Naive thymus-derived CD8-positive, alpha-beta T cell (primary cell): ENCODE data around the gene NGRN. TPM values are rescaled to one million over a fixed set of nuclear protein-coding genes. Genes with fewer than 3 reads are reported as not detected.
A peak's percentile ranks its signal among the peaks of the same experiment; 100 is the strongest.

Experiments
- ATAC-seq, 2 donors: fragments of 150-1000 bp; cut with Tn5 transposase in 1 of 2; sonication (Bioruptor Pico), chemical (Tn5 transposase) in 1 of 2; 1 replicate in 1 of 2; 2 replicates in 1 of 2; pipeline ENCODE4 v1.10.0; 2021; ENCODE audit warnings: mild to moderate bottlenecking in 2 of 2, moderate library complexity in 2 of 2
- POLR2A ChIA-PET: fragments of 350-600 bp; sonication (Branson Sonifier 250); formaldehyde crosslinking; loops from one replicate; lab custom pipeline; 2021; ENCODE audit warnings: antibody characterized with exemption; lab: Charles Lee
- DNase-seq, 10 donors: peaks; one replicate each; pipeline versions ENCODE4 v3.0.0 to v3.0.0-alpha.2; 2020 to 2022
- H3K27ac Mint-ChIP-seq, 10 donors: one replicate each; pipeline ENCODE4 v1.8.0; 2020 to 2022; ENCODE audit warnings: mild to moderate bottlenecking in 10 of 10, mixed read lengths in 10 of 10, moderate library complexity in 4 of 10, inconsistent platforms in 1 of 10
- H3K27me3 Mint-ChIP-seq, 5 donors: one replicate each; pipeline ENCODE4 v1.8.0; 2021 to 2022; ENCODE audit warnings: mixed read lengths in 5 of 5
- H3K36me3 Mint-ChIP-seq, 3 donors: one replicate each; pipeline ENCODE4 v1.8.0; 2020 to 2022; ENCODE audit warnings: mixed read lengths in 3 of 3, mild to moderate bottlenecking in 2 of 3, inconsistent platforms in 1 of 3
- H3K4me1 Mint-ChIP-seq, 4 donors: one replicate each; pipeline ENCODE4 v1.8.0; 2021 to 2022; ENCODE audit warnings: mixed read lengths in 4 of 4
- H3K4me3 Mint-ChIP-seq, 10 donors: one replicate each; pipeline ENCODE4 v1.8.0; 2020 to 2022; ENCODE audit warnings: mild to moderate bottlenecking in 10 of 10, mixed read lengths in 10 of 10, moderate library complexity in 6 of 10, inconsistent platforms in 1 of 10
- H3K9me3 Mint-ChIP-seq, 9 donors: one replicate each; pipeline ENCODE4 v1.8.0; 2020 to 2022; ENCODE audit warnings: mixed read lengths in 9 of 9, mild to moderate bottlenecking in 3 of 9, inconsistent platforms in 1 of 9, moderate library complexity in 1 of 9
- polyA plus RNA-seq, 3 donors: library from polyadenylated mRNA; unstranded; fragments of 300-500 nt; fragmentation: Illumina TruSeq; gene quantifications; one replicate each; pipeline ENCODE4 v1.2.3, GENCODE V29; 2021
- total RNA-seq, 8 experiments: library from RNA in 2 of 8; stranded (reverse) in 2 of 8; gene quantifications; one replicate each; pipeline ENCODE4 v1.2.3 and lab custom pipeline; 2021 to 2026

The NGRN gene
- total and polyA plus RNA-seq, 5 experiments from 2014 or later, result 25.9 to 53.3 (median 42.9) TPM

DNA sequence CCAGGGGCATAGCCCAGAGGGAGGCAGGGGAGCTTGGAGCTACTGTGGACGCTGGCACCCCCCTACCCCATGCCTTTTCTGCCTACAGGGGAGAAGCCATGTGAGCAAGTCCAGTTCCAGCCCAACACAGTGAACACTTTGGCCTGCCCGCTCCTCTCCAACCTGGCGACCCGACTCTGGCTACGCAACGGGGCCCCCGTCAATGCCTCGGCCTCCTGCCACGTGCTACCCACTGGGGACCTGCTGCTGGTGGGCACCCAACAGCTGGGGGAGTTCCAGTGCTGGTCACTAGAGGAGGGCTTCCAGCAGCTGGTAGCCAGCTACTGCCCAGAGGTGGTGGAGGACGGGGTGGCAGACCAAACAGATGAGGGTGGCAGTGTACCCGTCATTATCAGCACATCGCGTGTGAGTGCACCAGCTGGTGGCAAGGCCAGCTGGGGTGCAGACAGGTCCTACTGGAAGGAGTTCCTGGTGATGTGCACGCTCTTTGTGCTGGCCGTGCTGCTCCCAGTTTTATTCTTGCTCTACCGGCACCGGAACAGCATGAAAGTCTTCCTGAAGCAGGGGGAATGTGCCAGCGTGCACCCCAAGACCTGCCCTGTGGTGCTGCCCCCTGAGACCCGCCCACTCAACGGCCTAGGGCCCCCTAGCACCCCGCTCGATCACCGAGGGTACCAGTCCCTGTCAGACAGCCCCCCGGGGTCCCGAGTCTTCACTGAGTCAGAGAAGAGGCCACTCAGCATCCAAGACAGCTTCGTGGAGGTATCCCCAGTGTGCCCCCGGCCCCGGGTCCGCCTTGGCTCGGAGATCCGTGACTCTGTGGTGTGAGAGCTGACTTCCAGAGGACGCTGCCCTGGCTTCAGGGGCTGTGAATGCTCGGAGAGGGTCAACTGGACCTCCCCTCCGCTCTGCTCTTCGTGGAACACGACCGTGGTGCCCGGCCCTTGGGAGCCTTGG, 37.4 kb upstream of the NGRN start:
- DNase-seq (no peak), ATAC-seq (no peak)
- Mint-ChIP-seq H3K36me3 (peaks cover 0 to 35% (median 5%) of the 10 kb centered on the region in 3 donors), H3K4me1 (peaks cover 18 to 49% (median 44%) of the 10 kb centered on the region in 4 donors), H3K27ac (peak overlapping the region in 9 of 10 donors; percentile 34 to 100 (median 97)), H3K9me3 (no peaks in the 10 kb centered on the region), H3K4me3 (no peak overlapping the region), H3K27me3 (no peaks in the 10 kb centered on the region)
- POLR2A ChIA-PET, result interaction anchor here (0.7 kb wide), 1 partner anchor 35 kb away, joined by 4 read pairs; no protein-coding TSS in a partner anchor

GRCh38 chr15:90228960-90229359, 36.5 kb upstream of the NGRN start:
- peak overlapping the region in 3 of 10 donors; percentile 2 to 83 (median 20) for H3K4me3 Mint-ChIP-seq
- ATAC-seq (no peak), DNase-seq (no peak)
- POLR2A ChIA-PET, result no interaction called here
- H3K36me3 Mint-ChIP-seq, result peaks cover 0 to 34% (median 5%) of the 10 kb centered on the region in 3 donors
- no peaks in the 10 kb centered on the region for H3K27me3 Mint-ChIP-seq
- H3K27ac Mint-ChIP-seq, result peak overlapping the region; percentile 84 to 100 (median 99)
- peaks cover 18 to 49% (median 45%) of the 10 kb centered on the region in 4 donors for H3K4me1 Mint-ChIP-seq
- H3K9me3 Mint-ChIP-seq, result no peaks in the 10 kb centered on the region

DNA sequence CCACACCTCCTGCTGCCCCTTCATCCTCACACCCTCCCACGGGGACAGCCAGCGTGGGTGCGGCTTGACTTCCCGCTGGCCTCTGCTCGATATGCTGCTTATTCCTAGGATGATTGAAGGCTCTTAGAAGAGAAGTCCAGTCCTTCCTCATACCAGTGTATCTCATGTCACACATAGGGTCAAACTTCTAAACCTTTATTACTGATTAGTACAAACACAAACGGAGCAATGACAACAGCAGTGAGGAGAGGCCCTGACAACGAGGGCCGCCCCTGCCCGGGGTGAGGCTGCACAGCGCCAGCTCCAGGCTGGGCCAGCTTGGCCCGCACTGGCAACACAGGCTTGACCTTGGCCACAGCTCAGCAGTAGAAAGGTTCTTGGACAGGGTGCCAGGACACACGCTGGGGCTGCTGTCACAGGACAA, 35.4 kb upstream of the NGRN start:
- POLR2A ChIA-PET, result interaction anchor here (0.5 to 4.7 kb wide), 6 partner anchors 9 to 54 kb away, joined by 4 to 84 read pairs (median 10); partner anchors contain the start of genes NGRN and SEMA4B
- Mint-ChIP-seq H3K27ac (peak overlapping the region; percentile 97 to 100 (median 99)), H3K4me1 (peaks cover 23 to 58% (median 54%) of the 10 kb centered on the region in 4 donors), H3K4me3 (peak overlapping the region in 9 of 10 donors; percentile 43 to 97 (median 92)), H3K27me3 (no peaks in the 10 kb centered on the region), H3K36me3 (peaks cover 0 to 30% (median 5%) of the 10 kb centered on the region in 3 donors), H3K9me3 (no peaks in the 10 kb centered on the region)
- no peak for ATAC-seq
- no peak for DNase-seq

GRCh38 chr15:90230610-90231009, 34.9 kb upstream of the NGRN start:
- peak overlapping the region; percentile 97 to 100 (median 99) for H3K27ac Mint-ChIP-seq
- no peaks in the 10 kb centered on the region for H3K9me3 Mint-ChIP-seq
- peaks cover 24 to 60% (median 56%) of the 10 kb centered on the region in 4 donors for H3K4me1 Mint-ChIP-seq
- POLR2A ChIA-PET, result interaction anchor here (0.8 to 4.7 kb wide), 12 partner anchors 9 to 701 kb away, joined by 3 to 84 read pairs (median 8); partner anchors contain the start of genes IDH2, NGRN and SEMA4B
- DNase-seq (no peak), ATAC-seq (no peak)
- peaks cover 0 to 30% (median 5%) of the 10 kb centered on the region in 3 donors for H3K36me3 Mint-ChIP-seq
- no peaks in the 10 kb centered on the region for H3K27me3 Mint-ChIP-seq
- peak overlapping the region; percentile 83 to 97 (median 93) for H3K4me3 Mint-ChIP-seq

- Mint-ChIP-seq H3K4me3 (peak overlapping the region; percentile 83 to 97 (median 93)), H3K27me3 (no peaks in the 10 kb centered on the region), H3K36me3 (peaks cover 0 to 29% (median 8%) of the 10 kb centered on the region in 3 donors), H3K4me1 (peaks cover 24 to 67% (median 56%) of the 10 kb centered on the region in 4 donors), H3K9me3 (no peaks in the 10 kb centered on the region), H3K27ac (peak overlapping the region; percentile 97 to 100 (median 99))
- POLR2A ChIA-PET, result interaction anchor here (0.5 to 4.7 kb wide), 16 partner anchors 10 to 700 kb away, joined by 3 to 84 read pairs (median 4); partner anchors contain the start of genes IDH2, NGRN and SEMA4B
- DNase-seq, result peak; percentile 62 to 92 (median 86)
- ATAC-seq, result peak; percentile 63 to 74
Measured at GRCh38 chr15:90231028-90232017, 34.1 kb upstream of the NGRN start.

DNA sequence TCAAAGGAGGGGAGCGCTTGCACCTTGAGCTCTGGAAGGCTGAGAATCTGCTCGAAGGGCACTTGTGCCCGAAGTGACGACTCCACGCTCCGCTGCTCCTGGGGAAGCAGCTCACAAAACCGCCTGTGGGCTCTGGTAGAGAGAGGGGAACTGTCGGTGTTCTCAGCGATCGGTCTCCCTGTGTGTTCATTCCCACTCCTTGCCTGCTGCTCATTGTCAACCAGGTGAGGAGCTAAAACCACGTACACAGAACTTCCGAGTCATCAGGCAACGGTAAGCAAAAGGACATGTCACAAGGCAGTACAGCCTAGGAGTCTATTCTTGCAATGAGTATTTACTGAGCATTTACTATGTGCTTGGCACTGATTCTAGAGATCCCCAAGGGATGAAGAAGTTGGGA, 33.3 kb upstream of the NGRN start:
- peaks cover 24 to 65% (median 56%) of the 10 kb centered on the region in 4 donors for H3K4me1 Mint-ChIP-seq
- no peak for ATAC-seq
- no peaks in the 10 kb centered on the region for H3K9me3 Mint-ChIP-seq
- H3K36me3 Mint-ChIP-seq, result peaks cover 0 to 35% (median 9%) of the 10 kb centered on the region in 3 donors
- peak overlapping the region; percentile 83 to 97 (median 92) for H3K4me3 Mint-ChIP-seq
- no peaks in the 10 kb centered on the region for H3K27me3 Mint-ChIP-seq
- POLR2A ChIA-PET, result interaction anchor here (0.5 to 4.7 kb wide), 13 partner anchors 11 to 338 kb away, joined by 3 to 84 read pairs (median 6); partner anchors contain the start of genes NGRN and SEMA4B
- peak overlapping the region; percentile 97 to 100 (median 99) for H3K27ac Mint-ChIP-seq
- DNase-seq, result no peak

DNA sequence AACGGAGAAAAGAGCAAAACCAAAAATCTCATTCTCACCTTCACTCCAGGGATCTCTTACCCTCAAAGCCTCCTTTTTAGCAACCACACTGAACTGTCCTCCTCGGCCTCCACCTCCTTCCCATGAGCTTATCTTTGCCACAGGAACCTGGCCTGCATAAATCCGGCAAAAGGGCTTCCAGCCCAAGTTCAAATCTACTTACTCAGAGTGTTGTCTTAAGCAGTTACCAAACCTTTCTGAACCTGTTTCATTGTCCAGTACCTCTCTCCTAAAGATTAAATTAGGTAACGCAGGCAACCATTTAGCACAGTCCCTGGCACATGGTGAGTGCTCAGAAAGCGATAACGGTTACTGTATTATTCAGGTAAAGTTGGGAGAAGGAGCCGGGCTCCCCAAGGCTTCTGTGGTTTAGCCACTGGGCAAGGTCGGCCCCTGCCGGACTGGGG, 32.5 kb upstream of the NGRN start:
- POLR2A ChIA-PET, result interaction anchor here (0.5 to 4.7 kb wide), 21 partner anchors 12 to 702 kb away, joined by 3 to 84 read pairs (median 5); partner anchors contain the start of genes IDH2, NGRN, SEMA4B and TTLL13
- Mint-ChIP-seq H3K36me3 (peaks cover 0 to 40% (median 9%) of the 10 kb centered on the region in 3 donors), H3K9me3 (no peaks in the 10 kb centered on the region), H3K27ac (peak overlapping the region; percentile 97 to 100 (median 99)), H3K27me3 (no peaks in the 10 kb centered on the region), H3K4me1 (peaks cover 24 to 64% (median 55%) of the 10 kb centered on the region in 4 donors), H3K4me3 (peak overlapping the region; percentile 83 to 97 (median 92))
- ATAC-seq (no peak), DNase-seq (peak in 1 of 10 donors; percentile 43)

DNA sequence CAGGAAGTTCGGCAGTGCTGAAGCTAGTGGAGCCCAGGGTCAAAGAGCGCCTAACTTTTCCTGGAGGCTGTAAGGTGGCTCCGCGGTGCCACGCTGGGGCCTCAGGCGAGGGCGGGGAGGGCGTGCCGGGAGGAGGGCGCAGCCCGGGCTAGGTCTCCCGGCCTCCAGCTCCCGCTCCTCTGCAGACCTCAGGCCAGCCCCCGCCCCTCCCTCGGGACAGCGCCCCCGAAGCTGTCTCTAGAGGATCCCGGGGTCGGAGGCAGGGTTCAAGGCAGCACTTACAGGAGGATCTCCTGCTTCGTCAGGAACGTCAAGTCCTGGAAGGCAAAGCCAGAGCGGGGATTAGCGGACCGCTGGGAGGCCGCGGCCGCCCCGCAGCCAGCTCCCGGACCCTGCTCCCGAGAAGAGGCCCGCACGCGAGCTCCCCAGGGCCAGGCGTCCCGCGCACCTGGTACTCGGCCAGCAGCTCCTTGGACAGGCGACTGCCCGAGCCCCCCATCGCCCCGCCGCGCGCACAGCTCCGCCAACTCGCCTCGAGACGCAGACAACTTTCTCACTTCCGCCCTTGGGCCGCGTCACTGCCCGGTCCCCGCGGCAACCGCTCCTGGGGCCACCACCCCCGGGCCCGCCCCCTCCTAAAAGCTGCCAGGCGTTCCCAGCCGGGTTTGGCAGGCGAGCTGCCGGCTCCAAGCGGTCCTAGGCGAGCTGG, 31.9 kb upstream of the NGRN start, which contains the start of gene CIB1:
Gene CIB1 (minus strand): TSS at position 555 of the 709 bp plus-strand sequence. CDS start 56 bp downstream, at position 499.
- POLR2A ChIA-PET, result interaction anchor here (0.5 to 4.7 kb wide), 27 partner anchors 8 to 793 kb away, joined by 3 to 84 read pairs (median 5); partner anchors contain the start of genes IDH2, IQGAP1, NGRN and SEMA4B
- Mint-ChIP-seq H3K36me3 (peaks cover 0 to 46% (median 14%) of the 10 kb centered on the region in 3 donors), H3K27ac (peak within 1 kb of the TSS; percentile 97 to 100 (median 99)), H3K4me3 (peak within 1 kb of the TSS; percentile 83 to 97 (median 92)), H3K4me1 (peaks cover 26 to 68% (median 55%) of the 10 kb centered on the region in 4 donors), H3K27me3 (no peaks in the 10 kb centered on the region), H3K9me3 (no peaks in the 10 kb centered on the region)
- ATAC-seq (peak; percentile 74 to 78), DNase-seq (peak; percentile 40 to 98 (median 95))

DNA sequence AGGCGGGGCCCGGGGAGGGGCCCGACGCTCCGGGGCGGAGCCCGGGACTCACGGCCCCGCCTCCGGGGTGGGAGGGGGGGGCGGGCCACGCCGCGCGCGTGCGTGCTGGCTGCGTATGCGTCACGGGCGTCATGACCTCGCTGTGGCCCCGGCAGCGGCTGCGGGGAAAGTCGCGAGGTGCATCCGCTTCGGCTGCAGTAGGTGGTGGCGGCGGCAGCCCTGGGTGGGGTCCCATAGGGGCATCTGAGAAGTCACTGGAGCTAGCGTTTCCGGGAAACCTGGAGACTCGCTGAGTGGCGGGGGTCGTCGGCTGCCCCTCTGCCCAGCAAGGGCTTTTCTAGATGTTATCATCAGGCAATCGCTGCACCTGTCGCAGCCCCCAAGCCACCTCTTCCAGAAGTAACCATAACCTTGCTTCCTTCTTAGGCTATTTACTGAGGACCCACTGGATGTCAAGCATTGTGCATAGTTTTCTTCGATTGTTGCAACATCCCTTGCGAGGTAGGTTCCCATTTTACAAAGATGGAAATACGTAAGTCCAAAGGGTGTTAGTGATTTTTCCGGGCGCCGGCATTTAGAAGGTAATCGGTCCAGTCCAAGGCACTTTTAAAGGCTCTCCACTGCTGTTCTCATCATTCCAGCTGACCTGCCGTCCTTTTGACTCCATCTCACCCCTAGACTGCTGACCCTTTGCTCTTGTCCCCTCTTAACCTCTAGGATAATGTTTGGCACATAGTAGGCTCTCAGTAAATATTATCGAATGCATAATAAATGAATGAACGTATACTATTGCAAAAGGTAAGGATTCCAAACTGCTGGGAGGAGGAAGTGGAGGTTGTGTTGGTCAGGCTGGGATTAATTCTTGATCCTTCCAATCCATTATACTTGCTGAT, 31.1 kb upstream of the NGRN start, which contains the start of gene GDPGP1:
Gene GDPGP1 (plus strand): TSS at position 114 of the 893 bp plus-strand sequence. CDS start 6,700 bp downstream, outside the sequence.
- peaks cover 0 to 46% (median 15%) of the 10 kb centered on the region in 3 donors for H3K36me3 Mint-ChIP-seq
- POLR2A ChIA-PET, result interaction anchor here (0.6 to 4.7 kb wide), 20 partner anchors 8 to 792 kb away, joined by 3 to 84 read pairs (median 6); partner anchors contain the start of genes IDH2, IQGAP1, NGRN and SEMA4B
- H3K9me3 Mint-ChIP-seq, result no peaks in the 10 kb centered on the region
- peaks cover 21 to 65% (median 50%) of the 10 kb centered on the region in 4 donors for H3K4me1 Mint-ChIP-seq
- peak within 1 kb of the TSS; percentile 83 to 97 (median 92) for H3K4me3 Mint-ChIP-seq
- H3K27me3 Mint-ChIP-seq, result no peaks in the 10 kb centered on the region
- DNase-seq (peak in 2 of 10 donors; percentile 84 to 95), ATAC-seq (peak; percentile 71 to 73)
- H3K27ac Mint-ChIP-seq, result peak within 1 kb of the TSS; percentile 97 to 100 (median 99)
